A549 treated with GW870086 at 1 μM for 4 hours (cell line): ENCODE results near the gene ZDHHC5. TPM values are rescaled to one million over a fixed set of nuclear protein-coding genes. Genes with fewer than 3 reads are reported as not detected.

Source experiments
- total RNA-seq: library from RNA; stranded (reverse); fragments of 200-300 nt; extraction: Qiagen RNA extraction; gene quantifications from 5 replicates; pipeline ENCODE4 v1.2.3, GENCODE V29; 2022; ENCODE audit warnings: low read depth

Gene ZDHHC5, protein sequence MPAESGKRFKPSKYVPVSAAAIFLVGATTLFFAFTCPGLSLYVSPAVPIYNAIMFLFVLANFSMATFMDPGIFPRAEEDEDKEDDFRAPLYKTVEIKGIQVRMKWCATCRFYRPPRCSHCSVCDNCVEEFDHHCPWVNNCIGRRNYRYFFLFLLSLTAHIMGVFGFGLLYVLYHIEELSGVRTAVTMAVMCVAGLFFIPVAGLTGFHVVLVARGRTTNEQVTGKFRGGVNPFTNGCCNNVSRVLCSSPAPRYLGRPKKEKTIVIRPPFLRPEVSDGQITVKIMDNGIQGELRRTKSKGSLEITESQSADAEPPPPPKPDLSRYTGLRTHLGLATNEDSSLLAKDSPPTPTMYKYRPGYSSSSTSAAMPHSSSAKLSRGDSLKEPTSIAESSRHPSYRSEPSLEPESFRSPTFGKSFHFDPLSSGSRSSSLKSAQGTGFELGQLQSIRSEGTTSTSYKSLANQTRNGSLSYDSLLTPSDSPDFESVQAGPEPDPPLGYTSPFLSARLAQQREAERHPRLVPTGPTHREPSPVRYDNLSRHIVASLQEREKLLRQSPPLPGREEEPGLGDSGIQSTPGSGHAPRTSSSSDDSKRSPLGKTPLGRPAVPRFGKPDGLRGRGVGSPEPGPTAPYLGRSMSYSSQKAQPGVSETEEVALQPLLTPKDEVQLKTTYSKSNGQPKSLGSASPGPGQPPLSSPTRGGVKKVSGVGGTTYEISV
- 68.1 to 74.7 TPM (median 71.7 TPM) in 5 replicates for total RNA-seq

DNA sequence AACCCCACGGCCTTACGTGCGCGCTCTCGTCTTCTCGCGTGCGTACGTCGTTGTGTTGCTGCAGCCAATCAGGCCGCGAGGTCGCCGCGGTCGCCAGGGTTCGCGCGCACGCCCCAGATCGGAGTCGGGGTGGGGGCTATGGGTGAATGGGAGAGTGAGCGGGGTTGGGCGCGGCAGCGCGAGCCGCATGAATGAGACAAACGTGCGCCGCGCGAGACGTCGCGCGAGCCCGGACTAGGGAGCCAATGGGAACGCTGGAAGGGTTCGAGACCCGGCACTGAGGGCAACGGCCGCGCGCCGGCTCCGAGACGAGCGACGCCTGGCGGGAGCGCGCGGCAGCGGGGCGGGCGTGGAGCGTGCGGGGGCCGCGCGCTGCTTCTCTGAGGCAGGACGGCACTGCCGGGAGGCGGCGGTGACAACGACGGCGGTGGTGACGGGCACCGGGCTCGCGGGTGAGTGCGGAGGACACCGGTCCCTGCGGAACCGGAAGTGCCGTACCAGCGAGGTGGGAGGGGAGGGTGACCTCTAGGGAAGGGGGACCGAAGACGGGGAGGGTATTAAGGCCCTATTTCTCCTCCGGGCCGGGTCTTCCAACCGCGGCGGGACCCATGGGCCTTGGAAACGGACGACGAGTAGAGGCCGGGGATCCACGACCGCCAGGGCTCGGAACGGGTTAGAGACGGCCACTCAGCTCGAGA, at the start of gene ZDHHC5:
Gene ZDHHC5 (plus strand): TSS at position 379 of the 698 bp plus-strand sequence. CDS start 4,977 bp downstream, outside the sequence.

DNA sequence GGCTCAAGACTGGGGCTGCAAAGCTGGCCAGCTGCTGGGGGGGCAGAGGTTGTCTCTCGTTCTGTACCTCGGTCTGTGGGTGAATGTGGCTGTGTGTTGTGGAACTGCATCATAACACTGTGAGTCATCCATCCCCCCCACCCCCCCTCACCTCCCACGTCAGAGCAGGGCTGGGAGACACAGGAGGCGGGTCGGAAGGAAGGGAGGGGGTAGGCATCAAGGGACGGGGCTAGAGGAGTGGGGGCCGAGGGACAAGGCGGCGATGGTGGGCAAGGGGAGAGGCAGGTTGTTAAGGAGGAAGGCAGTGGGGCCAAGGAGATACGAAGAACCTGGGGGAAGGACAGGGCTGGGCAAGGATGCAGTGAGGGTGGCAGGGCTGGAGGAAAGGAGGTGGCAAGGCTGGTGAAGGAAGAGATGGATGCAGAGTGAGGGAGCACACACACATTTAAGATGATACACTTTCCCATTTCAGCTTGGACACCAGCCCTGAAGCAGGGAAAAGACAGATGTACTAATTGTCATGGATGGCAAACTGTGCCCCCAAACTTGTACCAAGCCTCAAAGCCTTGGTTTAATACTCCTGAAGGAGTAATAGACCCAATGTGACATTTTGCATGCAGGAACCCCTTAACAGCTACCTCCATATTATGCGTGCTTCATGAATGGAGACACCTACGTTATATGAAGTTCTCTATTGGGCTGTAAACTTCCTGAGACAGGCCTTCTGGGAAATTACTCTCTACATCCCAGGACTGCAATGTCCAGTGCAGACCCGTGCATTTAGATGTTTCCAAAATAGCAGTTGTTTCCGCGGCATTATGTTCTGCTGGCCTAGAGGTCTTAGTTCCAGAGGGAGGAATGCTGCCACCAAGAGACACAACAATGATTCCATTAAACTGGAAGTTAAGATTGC, 17.8 kb upstream of the ZDHHC5 start, which contains the start of gene YPEL4:
Gene YPEL4 (minus strand): TSS at position 87 of the 913 bp plus-strand sequence. CDS start 2,805 bp downstream, outside the sequence.

DNA sequence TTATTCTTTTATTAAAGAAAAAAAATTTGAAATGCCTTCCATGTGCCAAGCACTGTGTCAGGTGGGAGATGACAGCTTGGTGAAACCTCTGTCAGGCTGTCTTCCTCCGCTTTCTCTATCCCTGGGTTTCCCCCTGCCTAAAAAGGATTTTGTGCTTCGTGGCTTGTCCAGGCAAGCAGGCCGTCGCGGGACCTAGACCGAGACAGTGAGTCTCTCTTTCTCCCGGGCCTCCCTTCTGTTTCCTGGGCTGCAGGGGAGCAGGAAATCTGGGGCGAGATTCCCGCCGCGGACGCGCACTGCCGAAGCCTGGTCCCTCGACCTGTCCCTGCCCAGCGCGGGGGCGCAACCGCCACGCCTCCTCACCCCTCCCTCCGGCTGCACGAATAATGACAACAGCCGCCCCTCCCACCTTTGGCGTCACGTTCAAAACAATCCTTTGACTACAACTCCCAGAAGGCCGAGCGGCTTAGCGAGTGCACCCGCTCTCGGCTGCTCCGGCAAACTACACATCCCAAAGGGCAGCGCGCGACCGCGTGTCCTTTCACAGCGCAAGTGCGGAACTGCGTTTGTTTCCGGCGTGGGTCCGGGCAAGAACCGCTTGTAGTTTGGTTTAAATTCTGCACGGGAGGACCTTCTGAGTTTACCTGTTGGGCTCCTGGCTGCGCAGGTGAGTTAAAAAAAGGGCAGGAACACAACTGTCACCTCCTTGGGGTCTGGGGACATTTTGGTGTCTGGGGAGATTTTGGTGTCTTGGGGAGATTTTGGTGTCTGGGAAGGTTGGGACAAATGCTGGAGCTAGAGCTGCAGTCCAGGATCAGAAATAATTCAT, 10.5 kb upstream of the ZDHHC5 start, which contains the start of gene CLP1:
Gene CLP1 (plus strand): TSS at position 569 of the 829 bp plus-strand sequence. CDS start 1,715 bp downstream, outside the sequence.

DNA sequence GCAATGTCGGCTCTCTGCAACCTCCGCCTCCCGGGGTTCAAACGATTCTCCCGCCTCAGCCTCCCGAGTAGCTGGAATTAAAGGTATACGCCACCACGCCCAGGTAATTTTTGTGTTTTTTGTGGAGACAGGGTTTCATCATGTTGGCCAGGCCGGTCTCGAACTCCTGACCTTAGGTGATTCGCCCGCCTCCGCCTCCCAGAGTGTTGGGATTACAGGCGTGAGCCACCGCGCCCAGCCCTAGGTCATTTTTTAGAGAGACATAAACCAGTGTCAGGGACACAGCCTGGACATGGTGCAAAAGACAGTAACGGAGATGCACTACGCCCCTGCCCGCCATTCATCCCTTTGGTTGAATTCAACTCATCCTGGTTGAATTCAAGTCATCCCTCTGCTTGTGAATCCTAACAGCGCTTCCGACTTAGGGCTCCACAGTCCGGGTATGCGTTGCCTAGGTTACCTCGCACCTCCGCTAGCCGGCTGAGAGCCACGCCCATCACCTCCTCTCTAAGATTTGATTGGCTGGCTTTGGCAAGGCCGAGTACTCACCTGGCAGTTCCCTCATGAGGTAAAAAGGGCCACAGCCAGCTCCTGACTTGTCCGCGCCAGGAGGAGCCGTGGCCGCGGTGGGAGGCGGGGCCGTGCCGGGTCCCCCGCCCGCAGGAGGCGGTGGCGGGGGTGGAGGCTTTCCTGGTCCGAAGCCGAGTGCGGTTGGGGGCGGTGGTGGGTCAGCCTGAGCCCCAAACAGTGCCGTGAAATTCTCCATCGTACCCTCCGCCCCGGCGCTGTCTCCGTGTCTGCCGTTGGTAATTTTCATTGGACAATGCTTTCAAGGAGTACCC, 43.7 kb downstream of the ZDHHC5 start, which contains the start of gene MED19:
Gene MED19 (minus strand): TSS at position 802 of the 842 bp plus-strand sequence. CDS start 36 bp downstream, at position 766.

DNA sequence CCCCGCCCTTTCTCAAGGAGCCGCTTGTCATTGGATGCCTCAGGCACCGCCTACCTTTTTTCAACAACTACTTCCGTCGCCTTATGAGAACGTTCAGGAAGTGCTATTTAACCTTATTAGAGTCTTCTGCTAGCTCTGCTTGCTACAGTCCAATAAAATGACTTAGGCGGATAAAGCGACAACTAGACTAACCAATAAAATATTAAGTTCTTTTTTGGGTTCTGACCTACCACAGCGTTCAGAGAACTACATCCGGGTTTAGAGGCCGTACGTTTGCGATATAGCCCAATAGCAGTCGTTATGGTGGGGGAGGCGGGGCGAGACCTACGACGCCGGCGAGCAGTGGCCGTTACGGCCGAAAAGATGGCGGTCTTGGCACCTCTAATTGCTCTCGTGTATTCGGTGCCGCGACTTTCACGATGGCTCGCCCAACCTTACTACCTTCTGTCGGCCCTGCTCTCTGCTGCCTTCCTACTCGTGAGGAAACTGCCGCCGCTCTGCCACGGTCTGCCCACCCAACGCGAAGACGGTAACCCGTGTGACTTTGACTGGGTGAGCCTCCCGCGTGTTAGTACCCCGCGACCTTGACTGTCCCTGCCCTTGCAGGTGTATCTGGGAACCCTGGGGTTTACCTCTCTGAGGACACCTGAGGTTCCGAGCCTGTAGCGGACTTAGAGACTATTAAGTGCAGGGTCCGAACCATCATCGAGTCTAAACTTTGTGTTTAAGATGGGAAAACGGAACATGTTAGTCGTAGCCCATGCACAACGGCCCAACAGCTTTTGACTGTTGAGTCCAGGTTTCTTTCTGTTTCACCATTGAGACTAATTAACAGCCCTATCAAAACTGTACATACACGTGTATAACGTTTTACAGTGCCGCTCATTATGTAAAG, 44.6 kb downstream of the ZDHHC5 start, which contains the start of gene TMX2:
Gene TMX2 (plus strand): TSS at position 338 of the 895 bp plus-strand sequence. CDS start 26 bp downstream, at position 364.

DNA sequence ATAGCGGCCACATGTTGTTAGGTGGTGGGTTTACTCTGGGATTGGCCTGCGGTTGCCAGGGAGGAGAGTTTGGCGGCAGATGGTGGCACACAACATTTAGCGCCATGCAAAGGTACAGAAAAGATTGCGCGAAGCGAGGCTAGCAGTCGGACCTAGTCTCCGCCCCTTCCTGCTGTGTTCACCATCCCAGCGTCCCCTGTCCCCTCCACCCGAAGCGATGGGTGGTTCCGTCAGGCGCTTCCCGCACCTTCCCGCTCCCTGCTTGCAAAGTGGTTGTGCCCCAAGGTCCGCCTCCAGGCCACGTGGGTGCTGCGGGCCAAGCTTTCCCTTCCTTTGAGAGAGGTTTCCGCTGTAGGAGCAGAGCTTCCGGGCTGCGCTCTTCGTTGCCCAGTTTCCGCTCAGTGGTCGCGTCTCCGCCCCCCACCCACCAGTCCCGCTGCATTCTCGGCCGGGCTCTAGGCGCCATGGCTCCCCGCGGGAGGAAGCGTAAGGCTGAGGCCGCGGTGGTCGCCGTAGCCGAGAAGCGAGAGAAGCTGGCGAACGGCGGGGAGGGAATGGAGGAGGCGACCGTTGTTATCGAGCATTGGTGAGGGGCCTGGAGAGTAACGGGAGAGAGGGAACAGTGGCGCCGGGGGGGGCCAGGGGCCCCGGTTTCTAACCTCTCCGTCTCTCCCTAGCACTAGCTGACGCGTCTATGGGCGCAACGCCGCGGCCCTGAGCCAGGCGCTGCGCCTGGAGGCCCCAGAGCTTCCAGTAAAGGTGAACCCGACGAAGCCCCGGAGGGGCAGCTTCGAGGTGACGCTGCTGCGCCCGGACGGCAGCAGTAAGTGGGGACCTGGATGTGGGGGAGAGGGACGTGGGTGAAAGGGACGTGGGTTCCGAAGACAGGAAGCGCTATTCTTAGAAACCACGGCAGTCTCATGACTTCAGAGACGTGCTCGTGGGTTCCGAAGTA, 73.5 kb downstream of the ZDHHC5 start, which contains the start of gene SELENOH:
Gene SELENOH (plus strand): TSS at position 360 of the 955 bp plus-strand sequence. CDS start 105 bp downstream, at position 465.

Other genes starting within 250 kb of the ZDHHC5 start
- gene SLC43A3, start 241.0 kb upstream of the ZDHHC5 start, total RNA-seq: 0.26 to 1.3 TPM (median 0.53 TPM) in 5 replicates
- gene RTN4RL2, start 207.6 kb upstream of the ZDHHC5 start, total RNA-seq: 50.4 to 95.0 TPM (median 89.7 TPM) in 5 replicates
- gene SLC43A1, start 152.4 kb upstream of the ZDHHC5 start, total RNA-seq: 1.9 to 2.8 TPM (median 2.6 TPM) in 5 replicates
- 141 to 185 TPM (median 160 TPM) in 5 replicates for gene TIMM10, start 137.4 kb upstream of the ZDHHC5 start, total RNA-seq
- not detected in 5 replicates for gene SMTNL1, start 130.5 kb upstream of the ZDHHC5 start, total RNA-seq
- 35.0 to 43.1 TPM (median 41.4 TPM) in 5 replicates for gene UBE2L6, start 100.4 kb upstream of the ZDHHC5 start, total RNA-seq
- gene SERPING1, start 70.4 kb upstream of the ZDHHC5 start, total RNA-seq: 0.34 to 1.2 TPM (median 0.87 TPM) in 5 replicates
- 0.11 to 0.59 TPM (median 0.32 TPM) in 4 of 5 replicates, not detected in the other for gene YPEL4, start 18.2 kb upstream of the ZDHHC5 start, total RNA-seq
- gene CLP1, start 10.4 kb upstream of the ZDHHC5 start, total RNA-seq: 25.7 to 31.9 TPM (median 29.2 TPM) in 5 replicates
- 28.4 to 31.4 TPM (median 30.2 TPM) in 5 replicates for gene MED19, start 44.1 kb downstream of the ZDHHC5 start, total RNA-seq
- 147 to 161 TPM (median 155 TPM) in 5 replicates for gene TMX2, start 44.5 kb downstream of the ZDHHC5 start, total RNA-seq
- gene SELENOH, start 73.4 kb downstream of the ZDHHC5 start, total RNA-seq: 119 to 155 TPM (median 142 TPM) in 5 replicates
- not detected in 5 replicates for gene BTBD18, start 83.7 kb downstream of the ZDHHC5 start, total RNA-seq
- gene CTNND1, start 93.7 kb downstream of the ZDHHC5 start, total RNA-seq: 56.1 to 71.0 TPM (median 67.5 TPM) in 5 replicates